GM19193 (cell line): ENCODE results near the gene SNU13.

Experiments used
- POLR2A ChIP-seq: IDR thresholded peaks from 4 replicates; pipeline ENCODE4 v1.6.1; 2011; ENCODE audit not compliant: insufficient read depth, insufficient read length; ENCODE audit errors: extremely low read depth

Gene SNU13

GRCh38 chr22:41659941-41660340, 28.7 kb downstream of the SNU13 start:
- TF ChIP-seq POLR2A, result no peak

GRCh38 chr22:41658869-41659268, 29.8 kb downstream of the SNU13 start:
- TF ChIP-seq POLR2A, result no peak

GRCh38 chr22:41657709-41658108, 31.0 kb downstream of the SNU13 start:
- TF ChIP-seq POLR2A, result no peak

- TF ChIP-seq POLR2A, result no peak
Observed at GRCh38 chr22:41656556-41656955, 32.1 kb downstream of the SNU13 start.

GRCh38 chr22:41654322-41654721, 34.3 kb downstream of the SNU13 start:
- TF ChIP-seq POLR2A, result no peak

GRCh38 chr22:41650821-41651220, 37.8 kb downstream of the SNU13 start:
- no peak for TF ChIP-seq POLR2A

- no peak for TF ChIP-seq POLR2A
Observed at GRCh38 chr22:41650229-41650628, 38.4 kb downstream of the SNU13 start.

- no peak for TF ChIP-seq POLR2A
Observed at GRCh38 chr22:41648432-41648831, 40.2 kb downstream of the SNU13 start.

GRCh38 chr22:41647771-41648170, 40.9 kb downstream of the SNU13 start:
- no peak for TF ChIP-seq POLR2A

GRCh38 chr22:41642331-41643110, 46.1 kb downstream of the SNU13 start:
- TF ChIP-seq POLR2A, result no peak

GRCh38 chr22:41641854-41642253, 46.8 kb downstream of the SNU13 start:
- TF ChIP-seq POLR2A, result no peak

- TF ChIP-seq POLR2A, result no peak
Observed at GRCh38 chr22:41638748-41639147, 49.9 kb downstream of the SNU13 start.

- TF ChIP-seq POLR2A, result no peak
Observed at GRCh38 chr22:41638124-41638523, 50.5 kb downstream of the SNU13 start.

GRCh38 chr22:41636467-41636866, 52.2 kb downstream of the SNU13 start:
- TF ChIP-seq POLR2A, result no peak

GRCh38 chr22:41625577-41625976, 63.1 kb downstream of the SNU13 start:
- TF ChIP-seq POLR2A, result no peak
